Sigmoid colon (tissue), 4 donors: ENCODE measurements around the gene BMPER.

ENCODE experiments used
- CTCF ChIP-seq, 4 experiments: fragments of 450-650 bp in 3 of 4; fragments of 200-600 bp in 1 of 4; IDR thresholded peaks; one replicate each; pipeline ENCODE4 v1.5.1; 2016 to 2019; ENCODE audit warnings: antibody characterized with exemption in 4 of 4, mild to moderate bottlenecking in 3 of 4, moderate library complexity in 2 of 4
- EP300 ChIP-seq, 4 donors: sonication (generic); formaldehyde crosslinking; IDR thresholded peaks; one replicate each; pipeline ENCODE4 v1.6.1; 2017; ENCODE audit warnings: antibody characterized with exemption in 4 of 4

DNA sequence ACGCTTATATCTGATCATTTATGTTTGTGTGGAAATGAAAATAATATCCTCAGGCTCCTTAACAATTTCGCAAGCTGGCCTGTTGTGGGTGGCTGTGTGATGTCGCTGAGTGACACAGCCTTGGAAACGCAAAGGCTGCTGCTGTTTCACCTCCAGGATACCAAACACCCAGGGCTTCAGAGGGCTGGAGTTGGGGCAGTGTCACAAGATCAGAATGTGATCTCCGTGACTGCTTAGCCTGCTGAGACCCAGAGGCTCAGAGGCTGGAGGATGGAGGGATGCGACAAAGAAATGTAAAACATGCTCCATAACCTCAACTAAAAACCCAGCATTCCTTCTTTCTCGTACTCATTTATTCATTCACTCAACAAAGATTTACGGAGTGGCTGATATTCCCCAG lies 37.2 kb upstream of the BMPER start:
- TF ChIP-seq EP300 (IDR thresholded peaks at IDR 0.05), result no peak
- TF ChIP-seq CTCF (IDR thresholded peaks at IDR 0.05), result no peak
